IPS-20b (cell line): ENCODE data around the gene CYP4F12.

Experiments
- H3K27ac ChIP-seq: one replicate; pipeline ENCODE4 v1.5.1; 2013; ENCODE audit warnings: low read length
- H3K27me3 ChIP-seq: 2 replicates; pipeline ENCODE4 v1.6.1; 2013; ENCODE audit warnings: mild to moderate bottlenecking, low read length, inconsistent platforms; ENCODE audit not compliant: insufficient read depth
- H3K36me3 ChIP-seq: 2 replicates; pipeline ENCODE4 v1.6.1; 2013; ENCODE audit warnings: low read depth, mild to moderate bottlenecking, inconsistent platforms, low read length, moderate library complexity; ENCODE audit not compliant: insufficient read depth
- H3K4me1 ChIP-seq: 2 replicates; pipeline ENCODE4 v1.6.1; 2013; ENCODE audit warnings: mild to moderate bottlenecking, control low read depth, inconsistent platforms, low read length, moderate library complexity; ENCODE audit not compliant: insufficient read depth
- H3K4me3 ChIP-seq: 2 replicates; pipeline ENCODE4 v1.5.1; 2013; ENCODE audit warnings: mild to moderate bottlenecking, low read length, inconsistent platforms
- H3K9ac ChIP-seq: 2 replicates; pipeline ENCODE4 v1.6.1; 2013; ENCODE audit warnings: low read depth, mild to moderate bottlenecking, inconsistent platforms, low read length, moderate library complexity
- H3K9me3 ChIP-seq: 2 replicates; pipeline ENCODE4 v1.6.1; 2013; ENCODE audit warnings: mild to moderate bottlenecking, low read depth, low read length, inconsistent platforms; ENCODE audit not compliant: insufficient read depth

Gene CYP4F12

DNA sequence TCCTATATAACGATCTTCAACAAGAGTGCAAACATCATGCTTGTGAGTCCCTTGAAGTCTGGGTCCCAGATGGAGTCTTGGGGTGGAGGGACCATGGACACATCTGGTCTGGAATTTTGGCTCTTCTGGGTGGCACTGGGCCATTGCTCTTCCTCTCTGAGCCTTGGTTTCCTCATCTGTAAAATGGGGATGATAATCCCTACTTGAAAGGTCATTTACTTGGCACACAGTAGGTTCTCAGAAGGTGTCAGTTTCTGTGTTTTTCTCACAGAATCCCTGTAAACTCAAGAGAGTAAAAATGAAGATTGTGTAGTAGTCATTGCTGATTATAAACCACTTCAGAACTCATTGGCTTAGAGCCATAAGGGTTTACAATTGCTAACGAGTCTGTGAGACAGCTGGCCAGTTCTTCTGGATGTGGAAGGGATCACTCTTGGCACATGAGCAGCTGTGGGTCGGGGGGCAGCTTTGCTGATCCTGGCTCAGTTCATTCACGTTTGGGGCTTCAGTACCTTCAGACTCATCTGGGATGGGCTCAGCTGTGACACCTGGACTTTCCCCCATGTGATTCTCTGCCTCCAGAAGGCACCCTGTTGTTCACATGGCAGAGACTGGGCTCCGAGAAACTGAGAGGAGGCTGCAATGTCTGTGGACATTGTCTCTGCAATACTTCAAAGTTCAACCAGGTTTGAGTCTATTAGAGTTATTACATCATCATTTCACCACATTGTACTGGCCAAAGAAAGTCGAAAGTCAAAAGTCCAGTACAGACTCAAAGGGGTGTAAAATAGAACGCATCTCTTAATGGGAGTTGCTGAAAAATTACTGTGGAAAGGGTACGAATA is 7.8 kb downstream of the CYP4F12 start:
- H3K9ac ChIP-seq, result no peak overlapping the region
- H3K27ac ChIP-seq, result no peak overlapping the region
- no peaks in the 10 kb centered on the region for H3K27me3 ChIP-seq
- H3K36me3 ChIP-seq, result no peaks in the 10 kb centered on the region
- H3K4me3 ChIP-seq, result no peak overlapping the region
- H3K4me1 ChIP-seq, result no peaks in the 10 kb centered on the region
- peaks cover 82% of the 10 kb centered on the region for H3K9me3 ChIP-seq

DNA sequence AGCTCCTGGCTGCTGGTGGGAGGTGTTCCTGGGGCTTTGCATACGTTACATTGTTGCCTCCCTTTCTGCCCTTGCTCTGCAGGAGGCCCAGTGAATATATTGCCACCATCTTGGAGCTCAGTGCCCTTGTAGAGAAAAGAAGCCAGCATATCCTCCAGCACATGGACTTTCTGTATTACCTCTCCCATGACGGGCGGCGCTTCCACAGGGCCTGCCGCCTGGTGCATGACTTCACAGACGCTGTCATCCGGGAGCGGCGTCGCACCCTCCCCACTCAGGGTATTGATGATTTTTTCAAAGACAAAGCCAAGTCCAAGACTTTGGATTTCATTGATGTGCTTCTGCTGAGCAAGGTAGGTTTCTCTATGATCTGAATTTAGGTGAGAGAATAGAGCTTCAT is 10.5 kb downstream of the CYP4F12 start:
- Histone ChIP-seq H3K27ac (no peak overlapping the region), H3K27me3 (no peaks in the 10 kb centered on the region), H3K4me1 (no peaks in the 10 kb centered on the region), H3K36me3 (no peaks in the 10 kb centered on the region), H3K9me3 (peaks cover 97% of the 10 kb centered on the region), H3K4me3 (no peak overlapping the region), H3K9ac (no peak overlapping the region)

DNA sequence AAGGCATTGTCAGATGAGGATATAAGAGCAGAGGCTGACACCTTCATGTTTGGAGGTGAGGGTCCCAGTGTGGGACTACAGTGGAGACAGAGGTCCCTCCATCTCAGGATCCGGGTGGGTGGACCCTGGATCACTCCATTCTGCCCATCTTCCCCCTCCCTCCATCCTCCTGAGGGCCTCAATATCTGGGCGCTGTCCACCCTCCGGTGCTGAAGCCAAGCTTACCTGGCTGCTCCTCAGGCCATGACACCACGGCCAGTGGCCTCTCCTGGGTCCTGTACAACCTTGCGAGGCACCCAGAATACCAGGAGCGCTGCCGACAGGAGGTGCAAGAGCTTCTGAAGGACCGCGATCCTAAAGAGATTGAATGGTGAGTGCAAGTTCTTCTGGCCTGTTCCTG is 11.9 kb downstream of the CYP4F12 start:
- Histone ChIP-seq H3K36me3 (no peaks in the 10 kb centered on the region), H3K9ac (no peak overlapping the region), H3K27me3 (no peaks in the 10 kb centered on the region), H3K9me3 (peaks cover 95% of the 10 kb centered on the region), H3K4me1 (no peaks in the 10 kb centered on the region), H3K4me3 (no peak overlapping the region), H3K27ac (no peak overlapping the region)

DNA sequence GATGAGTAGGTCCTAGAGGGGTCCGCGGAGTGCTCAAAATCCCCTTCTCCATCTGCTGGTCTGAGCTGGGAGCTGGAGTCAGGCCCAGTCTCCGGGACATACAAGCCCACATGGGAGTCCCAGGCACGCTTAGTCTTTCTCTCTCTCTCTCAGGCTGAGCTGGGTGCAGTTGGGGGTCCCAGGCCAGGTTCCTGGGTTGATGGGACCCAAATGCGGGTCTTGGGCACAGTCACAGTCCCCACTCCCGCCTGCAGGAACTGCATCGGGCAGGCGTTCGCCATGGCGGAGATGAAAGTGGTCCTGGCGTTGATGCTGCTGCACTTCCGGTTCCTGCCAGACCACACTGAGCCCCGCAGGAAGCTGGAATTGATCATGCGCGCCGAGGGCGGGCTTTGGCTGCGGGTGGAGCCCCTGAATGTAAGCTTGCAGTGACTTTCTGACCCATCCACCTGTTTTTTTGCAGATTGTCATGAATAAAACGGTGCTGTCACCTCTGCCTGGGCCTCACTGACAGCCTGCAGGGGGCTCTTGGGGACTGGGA is 23.8 kb downstream of the CYP4F12 start:
- Histone ChIP-seq H3K27ac (no peak overlapping the region), H3K9me3 (peaks cover 68% of the 10 kb centered on the region)

GRCh38 chr19:15701757-15702533 is 29.1 kb downstream of the CYP4F12 start:
- Histone ChIP-seq H3K9me3 (peaks cover 76% of the 10 kb centered on the region), H3K4me1 (no peaks in the 10 kb centered on the region)

More for the DNA sequence above, 23.8 kb downstream of the CYP4F12 start:
- Histone ChIP-seq H3K4me3 (no peak overlapping the region), H3K36me3 (no peaks in the 10 kb centered on the region), H3K9ac (no peak overlapping the region), H3K4me1 (no peaks in the 10 kb centered on the region), H3K27me3 (no peaks in the 10 kb centered on the region)

DNA sequence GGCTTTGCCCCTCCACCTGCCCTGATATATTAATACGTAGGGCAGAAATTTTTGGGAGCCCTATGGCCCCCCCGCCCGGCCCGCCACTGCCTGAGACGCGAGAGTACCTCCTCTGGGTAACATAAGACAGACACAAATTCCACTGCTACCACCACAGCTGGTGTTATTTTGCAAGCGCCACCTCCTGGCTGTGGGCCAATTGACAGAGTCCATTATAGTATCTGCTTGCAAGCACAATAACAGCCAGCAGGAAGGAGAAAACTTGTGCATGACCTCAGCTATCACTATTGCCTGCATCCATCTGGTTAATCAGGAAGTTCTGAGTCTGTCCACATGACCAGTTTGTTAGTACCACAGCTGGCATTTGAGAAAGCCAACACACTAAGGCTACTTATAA is 29.6 kb downstream of the CYP4F12 start:
- peaks cover 70% of the 10 kb centered on the region for H3K9me3 ChIP-seq
- H3K27me3 ChIP-seq, result no peaks in the 10 kb centered on the region
- no peaks in the 10 kb centered on the region for H3K36me3 ChIP-seq
- H3K4me1 ChIP-seq, result no peaks in the 10 kb centered on the region
- H3K4me3 ChIP-seq, result no peak overlapping the region
- no peak overlapping the region for H3K27ac ChIP-seq
- no peak overlapping the region for H3K9ac ChIP-seq

More at GRCh38 chr19:15701757-15702533, 29.1 kb downstream of the CYP4F12 start:
- no peak overlapping the region for H3K9ac ChIP-seq
- no peak overlapping the region for H3K27ac ChIP-seq
- H3K36me3 ChIP-seq, result no peaks in the 10 kb centered on the region
- no peaks in the 10 kb centered on the region for H3K27me3 ChIP-seq
- H3K4me3 ChIP-seq, result no peak overlapping the region

DNA sequence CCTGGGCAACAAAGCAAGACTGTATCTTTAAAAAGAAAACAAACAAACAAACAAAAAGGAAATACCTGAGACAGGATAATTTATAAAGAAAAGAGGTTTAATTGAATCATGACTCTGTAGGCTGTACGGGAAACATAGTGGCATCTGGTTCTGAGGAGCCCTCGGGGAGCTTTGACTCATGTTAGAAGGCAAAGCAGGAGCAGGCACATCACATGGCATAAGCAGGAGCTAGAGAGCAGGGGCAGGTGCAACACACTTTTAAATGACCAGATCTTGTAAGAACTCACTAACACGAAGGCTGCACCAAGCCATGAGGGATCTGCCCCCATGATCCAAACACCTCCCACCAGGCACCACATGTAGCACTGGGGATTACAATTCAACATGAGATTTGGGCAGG is 41.8 kb downstream of the CYP4F12 start:
- Histone ChIP-seq H3K4me3 (no peak overlapping the region), H3K9me3 (peaks cover 87% of the 10 kb centered on the region), H3K27me3 (no peaks in the 10 kb centered on the region), H3K27ac (no peak overlapping the region), H3K36me3 (no peaks in the 10 kb centered on the region), H3K9ac (no peak overlapping the region), H3K4me1 (no peaks in the 10 kb centered on the region)

- Histone ChIP-seq H3K4me3 (no peak overlapping the region), H3K27me3 (no peaks in the 10 kb centered on the region), H3K9ac (no peak overlapping the region), H3K9me3 (peaks cover 87% of the 10 kb centered on the region), H3K36me3 (no peaks in the 10 kb centered on the region), H3K4me1 (no peaks in the 10 kb centered on the region), H3K27ac (no peak overlapping the region)
These were observed 42.8 kb downstream of the CYP4F12 start for GRCh38 chr19:15715642-15716041.

GRCh38 chr19:15717809-15718208 is 44.9 kb downstream of the CYP4F12 start:
- peaks cover 88% of the 10 kb centered on the region for H3K9me3 ChIP-seq
- no peak overlapping the region for H3K4me3 ChIP-seq

DNA sequence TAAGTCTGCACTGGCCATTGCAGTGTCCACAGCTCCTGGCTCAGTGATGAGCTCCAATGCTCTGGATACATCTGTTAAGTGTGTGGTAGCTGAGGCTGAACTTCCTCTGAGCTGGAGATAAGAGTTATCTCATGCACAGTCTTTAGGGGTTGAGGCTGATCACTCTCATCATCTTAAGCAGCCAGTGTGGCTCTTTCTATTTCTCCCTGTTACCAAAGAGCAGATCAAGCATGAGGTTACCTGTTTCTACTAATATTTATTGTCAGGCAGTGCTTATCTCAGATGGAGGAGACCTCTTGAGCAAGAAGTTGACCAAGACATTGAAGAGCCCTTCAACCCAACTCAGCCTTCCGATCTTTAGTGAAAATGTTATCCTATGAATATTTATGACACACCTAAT is 48.4 kb downstream of the CYP4F12 start:
- Histone ChIP-seq H3K9ac (no peak overlapping the region), H3K9me3 (peaks cover 90% of the 10 kb centered on the region), H3K4me1 (no peaks in the 10 kb centered on the region), H3K4me3 (no peak overlapping the region), H3K27me3 (no peaks in the 10 kb centered on the region), H3K27ac (no peak overlapping the region), H3K36me3 (no peaks in the 10 kb centered on the region)

More at GRCh38 chr19:15717809-15718208, 44.9 kb downstream of the CYP4F12 start:
- H3K36me3 ChIP-seq, result no peaks in the 10 kb centered on the region
- H3K27ac ChIP-seq, result no peak overlapping the region
- H3K4me1 ChIP-seq, result no peaks in the 10 kb centered on the region
- no peak overlapping the region for H3K9ac ChIP-seq
- H3K27me3 ChIP-seq, result no peaks in the 10 kb centered on the region

GRCh38 chr19:15722956-15723355 is 50.1 kb downstream of the CYP4F12 start:
- Histone ChIP-seq H3K27ac (no peak overlapping the region), H3K36me3 (no peaks in the 10 kb centered on the region), H3K9me3 (peaks cover 86% of the 10 kb centered on the region), H3K4me1 (no peaks in the 10 kb centered on the region), H3K27me3 (no peaks in the 10 kb centered on the region), H3K9ac (no peak overlapping the region), H3K4me3 (no peak overlapping the region)
